Kidney capillary endothelial cell (primary cell): Measurements from ENCODE around the gene AIMP1.
"Not testable (repeated sequence)": the region's sequence is repeated elsewhere in the genome, so short reads cannot be mapped to it uniquely, and the experiment has no call there.

Experiments
- DNase-seq: peaks from one replicate; pipeline ENCODE4 v3.0.0-alpha.2; 2018; ENCODE audit warnings: low spot score

The AIMP1 gene

DNA sequence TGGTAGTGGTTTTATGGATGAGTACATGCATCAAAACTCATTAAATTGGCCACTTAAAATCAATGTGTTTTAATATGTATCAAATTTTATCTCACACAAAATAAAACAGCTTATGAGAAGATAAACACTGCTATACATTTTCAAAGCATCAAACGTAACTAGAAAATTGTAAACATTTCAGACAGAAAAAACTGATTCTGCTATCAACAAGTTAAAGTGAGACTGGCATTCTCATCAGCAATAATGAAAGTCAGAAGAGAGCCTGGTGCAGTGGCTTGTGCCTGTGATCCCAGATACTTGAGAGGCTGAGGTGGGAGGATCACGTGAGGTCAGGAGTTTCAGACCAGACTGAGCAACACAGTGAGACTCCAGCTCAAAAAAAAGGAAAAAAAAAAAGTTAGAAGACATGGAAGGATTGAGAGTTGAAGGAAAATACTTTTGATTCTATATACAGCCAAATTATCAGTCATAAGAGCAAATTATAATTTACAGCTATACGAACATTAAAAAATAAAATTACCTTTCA lies 3.3 kb upstream of the AIMP1 start:
- no peak for DNase-seq

DNA sequence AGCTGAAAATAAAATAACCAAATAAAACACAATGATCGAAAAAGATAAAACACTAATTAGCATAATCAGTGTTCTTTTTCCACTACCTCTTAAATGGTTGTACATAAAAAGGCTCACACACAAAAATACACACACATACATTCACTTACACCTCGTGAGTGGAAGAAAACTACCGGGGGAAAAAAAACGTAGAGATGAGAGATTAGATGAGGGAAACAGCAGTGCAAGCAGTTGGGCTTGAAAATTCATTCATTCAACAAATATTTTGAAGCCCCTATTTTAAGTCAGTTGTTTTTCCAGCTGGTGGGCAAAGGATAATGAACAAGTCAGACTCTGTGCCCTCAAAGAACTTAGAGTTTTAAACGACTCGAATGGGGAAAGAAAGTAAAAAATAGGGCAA lies 1.4 kb upstream of the AIMP1 start:
- DNase-seq, result no peak

- peak; percentile 40 for DNase-seq
Observed at GRCh38 chr4:106315476-106315967, 828 bp upstream of the AIMP1 start.

GRCh38 chr4:106316773-106317409 lies 541 bp downstream of the AIMP1 start:
- no peak for DNase-seq

GRCh38 chr4:106317815-106318214 lies 1.5 kb downstream of the AIMP1 start:
- no peak for DNase-seq

DNA sequence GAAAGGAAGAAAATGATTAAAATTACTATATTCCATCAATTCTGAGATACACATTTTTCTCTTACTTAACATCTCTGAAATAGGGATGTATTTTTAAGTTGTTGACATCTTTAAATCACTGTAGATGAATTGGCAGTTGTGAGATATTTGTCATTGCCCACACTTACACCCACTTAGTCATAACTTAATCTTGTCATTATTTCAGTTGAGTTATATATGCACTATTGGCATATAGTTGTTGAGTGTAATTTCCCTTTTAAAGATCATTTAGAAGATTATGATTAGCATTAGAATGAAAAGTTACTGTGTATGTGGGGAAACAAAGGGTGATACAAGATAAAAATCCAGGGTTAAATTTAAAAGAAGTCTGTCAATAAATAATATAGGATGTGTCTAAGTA lies 2.2 kb downstream of the AIMP1 start:
- DNase-seq, result no peak

DNA sequence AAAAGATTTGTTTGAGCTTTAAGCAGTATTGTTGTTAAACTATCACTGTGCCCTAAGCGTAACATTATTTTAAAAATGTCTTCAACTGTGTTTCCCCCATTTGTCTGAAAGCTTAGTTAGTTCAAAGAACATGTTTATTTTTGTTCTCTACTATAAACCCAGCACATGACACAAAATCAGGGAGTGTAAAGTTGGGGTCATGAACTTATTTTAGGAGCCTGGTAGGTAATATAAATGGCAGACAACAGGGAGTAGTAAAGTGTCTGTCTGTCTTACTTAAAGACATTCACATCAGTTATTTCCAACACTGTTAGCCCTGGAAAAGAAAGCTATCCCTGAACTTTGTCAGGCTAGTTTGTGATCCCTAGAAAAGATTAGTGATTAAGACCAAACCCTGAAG lies 3.9 kb downstream of the AIMP1 start:
- DNase-seq, result no peak

GRCh38 chr4:106321168-106321567 lies 4.8 kb downstream of the AIMP1 start:
- not testable (repeated sequence) for DNase-seq

DNA sequence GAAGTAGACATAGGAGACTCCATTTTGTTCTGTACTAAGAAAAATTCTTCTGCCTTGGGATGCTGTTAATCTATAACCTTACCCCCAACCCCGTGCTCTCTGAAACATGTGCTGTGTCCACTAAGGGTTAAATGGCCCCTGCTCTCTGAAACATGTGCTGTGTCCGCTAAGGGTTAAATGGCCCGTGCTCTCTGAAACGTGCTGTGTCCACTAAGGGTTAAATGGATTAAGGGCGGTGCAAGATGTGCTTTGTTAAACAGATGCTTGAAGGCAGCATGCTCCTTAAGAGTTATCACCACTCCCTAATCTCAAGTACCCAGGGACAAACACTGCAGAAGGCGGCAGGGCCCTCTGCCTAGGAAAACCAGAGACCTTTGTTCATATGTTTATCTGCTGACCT lies 5.5 kb downstream of the AIMP1 start:
- not testable (repeated sequence) for DNase-seq

DNA sequence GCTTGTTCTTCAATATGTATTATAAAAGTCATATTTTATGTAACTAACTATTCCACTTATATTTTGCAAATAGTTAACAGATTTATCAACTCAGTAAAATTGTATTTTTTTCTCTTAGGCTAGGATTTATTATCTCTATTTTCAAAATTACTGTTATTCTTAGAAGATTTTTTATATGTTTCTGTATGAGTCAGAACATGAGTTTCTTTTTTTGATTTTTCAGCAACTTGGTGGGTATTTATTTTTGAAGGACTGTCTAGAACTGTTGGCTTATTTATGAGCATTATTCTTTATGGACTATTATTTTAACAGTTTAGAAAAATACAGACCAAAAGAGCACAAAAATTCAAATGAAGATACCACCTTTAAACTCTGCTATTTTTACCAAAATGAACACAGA lies 6.8 kb downstream of the AIMP1 start:
- DNase-seq, result no peak

DNA sequence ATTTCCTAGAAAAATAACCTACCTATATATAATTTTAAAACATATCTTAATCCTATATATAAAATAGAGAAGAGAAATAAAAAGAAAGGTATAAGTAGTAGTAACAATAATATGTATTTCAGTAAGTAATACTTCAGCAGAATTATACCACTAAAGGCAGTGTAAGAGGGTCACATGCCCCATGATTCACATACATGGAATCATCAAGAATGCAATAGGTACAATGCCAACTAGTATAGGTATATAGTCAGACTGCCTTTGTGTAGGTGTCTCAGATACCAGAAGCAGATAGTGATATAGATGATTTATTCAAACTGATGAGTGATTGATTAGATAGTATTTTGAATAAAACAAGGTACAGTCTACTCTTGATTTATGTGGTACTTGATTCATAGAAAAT lies 9.4 kb downstream of the AIMP1 start:
- DNase-seq, result no peak

GRCh38 chr4:106329041-106329618 lies 12.8 kb downstream of the AIMP1 start:
- peak; percentile 67 for DNase-seq

DNA sequence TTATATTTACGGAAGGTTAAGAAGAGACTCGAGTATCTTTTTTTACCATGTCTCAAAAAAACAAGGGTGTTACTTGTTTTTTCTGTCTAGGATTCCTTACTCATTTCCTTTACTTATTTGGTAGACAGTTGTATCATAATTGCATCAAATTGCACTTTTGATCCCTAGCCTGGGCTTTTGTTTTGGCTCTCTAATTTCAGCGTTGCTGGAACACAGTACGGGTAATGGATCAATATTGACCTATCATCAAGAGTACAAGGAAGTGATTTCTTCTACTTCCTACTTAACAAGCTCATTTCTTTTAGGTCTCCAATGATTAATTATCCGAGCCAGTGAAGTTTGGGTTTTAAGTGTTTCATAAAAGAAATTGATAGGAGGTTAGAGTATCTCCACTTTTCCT lies 16.8 kb downstream of the AIMP1 start:
- no peak for DNase-seq

- DNase-seq, result no peak
Observed at GRCh38 chr4:106334741-106335470, 18.6 kb downstream of the AIMP1 start.

DNA sequence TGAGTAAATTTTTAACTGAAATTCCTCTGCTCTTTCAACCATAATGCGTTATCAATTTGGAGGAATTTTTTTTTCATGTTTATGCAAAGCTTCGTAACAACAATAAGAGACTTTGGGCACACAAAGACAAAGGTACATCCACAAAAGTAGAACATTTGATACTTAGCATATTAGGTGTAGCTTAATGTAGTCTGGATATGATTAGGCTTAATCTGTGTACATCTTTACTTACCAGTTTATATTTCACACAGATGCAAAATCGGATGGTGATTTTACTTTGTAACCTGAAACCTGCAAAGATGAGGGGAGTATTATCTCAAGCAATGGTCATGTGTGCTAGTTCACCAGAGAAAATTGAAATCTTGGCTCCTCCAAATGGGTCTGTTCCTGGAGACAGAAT lies 20.3 kb downstream of the AIMP1 start:
- DNase-seq, result no peak

DNA sequence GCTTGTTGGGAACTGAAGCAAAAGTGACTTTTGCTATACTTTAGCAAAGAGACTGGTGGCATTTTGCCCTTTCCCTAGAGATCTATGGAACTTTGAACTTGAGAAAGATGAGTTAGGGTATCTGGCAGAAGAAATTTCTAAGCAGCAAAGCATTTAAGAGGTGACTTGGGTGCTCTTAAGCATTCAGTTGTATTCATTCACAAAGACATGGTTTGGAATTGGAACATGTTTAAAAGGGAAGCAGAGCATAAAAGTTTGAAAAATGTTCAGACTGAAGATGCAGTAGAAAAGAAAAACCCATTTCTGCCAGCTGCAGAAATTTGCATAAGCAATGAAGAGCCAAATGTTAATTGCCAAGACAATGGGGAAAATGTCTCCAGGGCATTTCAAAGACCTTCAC lies 21.6 kb downstream of the AIMP1 start:
- DNase-seq, result no peak

GRCh38 chr4:106338671-106339070 lies 22.3 kb downstream of the AIMP1 start:
- no peak for DNase-seq

DNA sequence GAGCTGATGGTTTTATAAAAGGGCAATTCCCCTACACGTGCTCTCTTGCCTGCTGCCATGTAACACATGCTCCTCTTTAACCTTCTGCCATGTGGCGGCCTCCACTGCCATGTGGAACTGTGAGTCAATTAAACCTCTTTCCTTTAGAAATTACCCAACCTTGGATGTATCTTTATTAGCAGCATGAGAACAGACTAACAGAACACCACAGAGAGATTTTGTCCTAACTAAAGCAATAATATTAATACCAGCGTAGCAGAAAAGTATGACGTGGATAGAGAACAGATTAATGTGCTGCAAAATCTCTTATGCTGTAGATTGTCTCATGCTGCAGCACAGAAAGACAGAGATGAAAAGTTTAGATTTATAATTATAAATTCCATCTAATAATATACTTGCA lies 23.1 kb downstream of the AIMP1 start:
- no peak for DNase-seq

- no peak for DNase-seq
Observed at GRCh38 chr4:106340774-106341173, 24.4 kb downstream of the AIMP1 start.

DNA sequence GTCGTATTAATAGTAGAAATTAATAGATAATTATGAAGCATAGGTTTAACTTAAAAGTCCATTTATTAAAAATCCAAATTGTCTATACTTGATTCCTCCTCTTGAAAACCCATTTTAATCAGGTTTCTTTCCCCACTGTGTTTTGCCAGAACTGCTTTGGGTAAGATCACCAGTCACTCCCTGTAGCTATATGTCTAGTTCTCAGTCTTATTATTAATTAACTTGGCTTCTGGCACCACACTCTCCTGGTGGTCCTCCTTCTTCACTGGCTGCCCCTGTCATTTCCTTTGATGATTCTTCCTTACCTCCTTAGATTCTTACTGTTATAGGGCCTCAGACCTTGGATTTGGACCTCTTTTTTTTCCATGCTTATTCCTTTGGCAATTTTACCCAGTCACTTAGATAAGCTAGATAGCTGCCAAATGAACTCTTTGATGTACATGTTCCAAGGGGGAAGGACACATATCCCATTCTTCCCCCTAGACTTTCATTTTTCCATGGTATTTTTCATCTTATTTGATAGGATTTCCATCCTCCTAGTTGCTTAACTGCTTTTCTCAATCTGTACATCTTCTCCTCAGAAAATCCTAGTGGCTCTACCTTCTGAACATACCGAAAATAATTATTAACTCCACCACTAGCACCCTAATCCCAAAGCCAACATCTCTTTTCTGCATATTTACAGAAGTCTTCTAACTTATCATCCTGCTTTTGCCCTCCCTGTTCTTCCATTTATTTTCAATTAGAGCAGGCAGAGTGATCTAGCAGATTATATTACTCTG lies 27.7 kb downstream of the AIMP1 start:
- no peak for DNase-seq

GRCh38 chr4:106344647-106344970 lies 28.3 kb downstream of the AIMP1 start:
- DNase-seq, result no peak

DNA sequence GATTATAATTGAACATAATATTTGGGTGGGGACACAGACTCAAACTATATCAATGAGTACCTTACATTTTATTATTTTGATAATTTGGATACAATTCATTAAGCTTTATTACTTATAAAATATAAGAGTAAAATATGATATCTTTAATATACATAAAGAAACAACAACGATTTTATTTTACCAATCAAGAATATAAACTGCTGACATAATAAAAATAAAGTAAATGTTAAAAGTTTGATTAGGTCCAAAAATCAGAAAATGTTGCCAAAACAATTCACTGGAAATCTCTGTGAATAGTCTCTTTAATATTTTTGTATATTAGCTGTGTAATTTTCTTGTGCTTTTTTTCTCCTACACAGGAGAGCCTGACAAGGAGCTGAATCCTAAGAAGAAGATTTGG lies 30.8 kb downstream of the AIMP1 start:
- DNase-seq, result no peak

DNA sequence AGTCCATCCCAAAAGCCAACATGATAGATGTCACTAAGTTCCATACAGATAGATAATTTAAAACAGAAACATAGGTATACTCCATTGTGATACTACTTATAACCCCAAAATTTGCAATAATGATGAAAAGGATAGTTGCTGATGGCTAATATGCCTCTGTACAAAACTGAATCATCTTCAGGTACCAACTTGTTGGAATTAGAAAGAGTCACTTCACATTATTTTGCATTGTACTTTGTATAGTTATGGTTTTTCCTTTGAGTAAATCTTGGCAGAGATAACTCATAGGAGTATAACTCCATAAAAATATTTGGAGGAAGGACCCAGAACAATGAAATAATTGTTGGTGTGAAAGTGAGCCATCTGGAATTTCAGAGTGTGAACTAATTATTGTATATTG lies 34.7 kb downstream of the AIMP1 start:
- no peak for DNase-seq
